ENCODE measurements around the gene NTRK3.

The NTRK3 gene

GRCh38 chr15:88028024-88028423 is 228.5 kb downstream of the NTRK3 start:
- DNase-seq (ENCODE audit: low read depth in 1 of 2, low spot score in 1 of 2), result no peak
- H3K27me3 ChIP-seq (ENCODE audit: insufficient read depth, poor library complexity, severe bottlenecking), result no peaks in the 10 kb centered on the region

GRCh38 chr15:88023914-88024313 is 232.6 kb downstream of the NTRK3 start:
- no peak overlapping the region for H3K27ac ChIP-seq (replicated peaks)
- no peak for TF ChIP-seq POLR2AphosphoS5 (IDR thresholded peaks at IDR 0.05; ENCODE audit: low read depth)
- no peak for TF ChIP-seq GABPA (IDR thresholded peaks at IDR 0.05; ENCODE audit: low read depth)
- no peak for TF ChIP-seq REST (IDR thresholded peaks at IDR 0.05; ENCODE audit: insufficient replicate concordance, low read depth)
- TF ChIP-seq CTCF (IDR thresholded peaks at IDR 0.05; ENCODE audit: insufficient read depth, low read length), result no peak
- no peak for TF ChIP-seq SPI1 (IDR thresholded peaks at IDR 0.05; ENCODE audit: borderline replicate concordance, low read depth)
- DNase-seq (ENCODE audit: low read depth in 1 of 2, low spot score in 1 of 2), result no peak
- H3K27me3 ChIP-seq (ENCODE audit: insufficient read depth, poor library complexity, severe bottlenecking), result no peaks in the 10 kb centered on the region
- no peak overlapping the region for H3K4me3 ChIP-seq (replicated peaks; ENCODE audit: insufficient read depth, low read length)

More at GRCh38 chr15:88028024-88028423, 228.5 kb downstream of the NTRK3 start:
- no peak for TF ChIP-seq CTCF (IDR thresholded peaks at IDR 0.05; ENCODE audit: insufficient read depth, low read length)
- no peak for TF ChIP-seq SPI1 (IDR thresholded peaks at IDR 0.05; ENCODE audit: borderline replicate concordance, low read depth)
- no peak for TF ChIP-seq REST (IDR thresholded peaks at IDR 0.05; ENCODE audit: insufficient replicate concordance, low read depth)
- TF ChIP-seq GABPA (IDR thresholded peaks at IDR 0.05; ENCODE audit: low read depth), result no peak
- TF ChIP-seq POLR2AphosphoS5 (IDR thresholded peaks at IDR 0.05; ENCODE audit: low read depth), result no peak
- Histone ChIP-seq H3K27ac (replicated peaks) (no peak overlapping the region), H3K4me3 (replicated peaks; ENCODE audit: insufficient read depth, low read length) (no peak overlapping the region)

- H3K27ac ChIP-seq (replicated peaks), result no peak overlapping the region
- TF ChIP-seq CTCF (IDR thresholded peaks at IDR 0.05; ENCODE audit: insufficient read depth, low read length) (no peak), SPI1 (IDR thresholded peaks at IDR 0.05; ENCODE audit: borderline replicate concordance, low read depth) (no peak), POLR2AphosphoS5 (IDR thresholded peaks at IDR 0.05; ENCODE audit: low read depth) (no peak), REST (IDR thresholded peaks at IDR 0.05; ENCODE audit: insufficient replicate concordance, low read depth) (no peak), GABPA (IDR thresholded peaks at IDR 0.05; ENCODE audit: low read depth) (no peak)
- no peak for DNase-seq (ENCODE audit: low read depth in 1 of 2, low spot score in 1 of 2)
Measured at GRCh38 chr15:88022716-88023115, 233.8 kb downstream of the NTRK3 start.

More at GRCh38 chr15:88022716-88023115, 233.8 kb downstream of the NTRK3 start:
- no peak overlapping the region for H3K4me3 ChIP-seq (replicated peaks; ENCODE audit: insufficient read depth, low read length)
- no peaks in the 10 kb centered on the region for H3K27me3 ChIP-seq (ENCODE audit: insufficient read depth, poor library complexity, severe bottlenecking)
